GM10266 (cell line): Measurements from ENCODE around the gene TCERG1L.

Experiments
- DNase-seq: peaks from one replicate; pipeline ENCODE4 v3.0.0; 2012; ENCODE audit errors: extremely low spot score
- CTCF ChIP-seq: IDR thresholded peaks from 2 replicates; pipeline ENCODE4 v1.5.1; 2012; ENCODE audit warnings: mild to moderate bottlenecking, low read depth; ENCODE audit not compliant: control insufficient read depth, insufficient read depth; ENCODE audit errors: missing control alignments

TCERG1L gene

GRCh38 chr10:131135716-131136115 lies 175.8 kb downstream of the TCERG1L start:
- TF ChIP-seq CTCF = no peak
- DNase-seq = no peak

- TF ChIP-seq CTCF = no peak
- DNase-seq = no peak
These were observed 176.9 kb downstream of the TCERG1L start for GRCh38 chr10:131134651-131135050.

GRCh38 chr10:131134001-131134576 lies 177.4 kb downstream of the TCERG1L start:
- TF ChIP-seq CTCF = no peak
- no peak for DNase-seq

GRCh38 chr10:131132681-131133080 lies 178.8 kb downstream of the TCERG1L start:
- no peak for DNase-seq
- TF ChIP-seq CTCF = no peak

- no peak for TF ChIP-seq CTCF
These were observed 179.6 kb downstream of the TCERG1L start for GRCh38 chr10:131131726-131132591.

GRCh38 chr10:131130025-131130424 lies 181.5 kb downstream of the TCERG1L start:
- DNase-seq = no peak
- TF ChIP-seq CTCF = no peak

More at GRCh38 chr10:131131726-131132591, 179.6 kb downstream of the TCERG1L start:
- no peak for DNase-seq

- TF ChIP-seq CTCF = no peak
These were observed 182.0 kb downstream of the TCERG1L start for GRCh38 chr10:131129544-131129943.

More at GRCh38 chr10:131129544-131129943, 182.0 kb downstream of the TCERG1L start:
- no peak for DNase-seq
